Cardiac fibroblast (primary cell): Measurements from ENCODE around the gene C5orf47.
A peak's percentile ranks its signal among the peaks of the same experiment; 100 is the strongest.

Experiments
- DNase-seq, 2 donors: peaks; one replicate each; pipeline versions ENCODE4 v3.0.0 to v3.0.0-alpha.2; 2010; ENCODE audit warnings: low read depth in 2 of 2
- H3K4me3 ChIP-seq, 2 donors: replicated peaks in 1 of 2; 1 replicate in 1 of 2; 2 replicates in 1 of 2; pipeline ENCODE4 v1.5.1; 2011; ENCODE audit warnings: low read depth in 2 of 2, low read length in 2 of 2, mild to moderate bottlenecking in 2 of 2, moderate library complexity in 1 of 2
- CTCF ChIP-seq: IDR thresholded peaks from one replicate; pipeline ENCODE4 v1.5.1; 2011; ENCODE audit warnings: low read depth, mild to moderate bottlenecking, low read length, inconsistent platforms

C5orf47 gene

DNA sequence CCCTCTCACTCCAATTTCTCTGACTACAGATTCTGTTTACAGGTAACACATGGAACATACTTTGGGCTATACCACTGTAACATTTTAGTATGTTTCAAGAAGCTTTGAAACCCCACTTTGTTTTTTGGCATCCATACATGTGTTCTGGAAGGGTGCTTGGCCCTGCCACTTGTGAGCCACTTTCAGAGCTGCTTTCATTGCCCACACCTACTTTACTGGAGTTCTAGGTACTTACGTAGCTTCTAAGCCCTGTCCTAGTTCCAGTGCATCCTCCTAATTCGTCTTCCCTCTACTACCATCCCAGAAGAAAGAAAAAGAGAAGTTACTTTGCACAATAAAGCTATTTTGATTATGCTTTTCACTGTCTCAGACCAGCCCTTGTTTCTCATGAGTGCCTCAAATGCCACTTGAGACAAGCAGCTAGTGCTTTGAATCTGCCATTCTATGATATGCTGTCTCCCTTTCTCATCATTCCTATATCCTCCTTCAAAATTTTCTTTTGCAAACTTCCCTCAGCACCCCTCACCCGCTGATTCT lies 26.5 kb upstream of the C5orf47 start:
- H3K4me3 ChIP-seq: no peak overlapping the region
- no peak for DNase-seq
- no peak for TF ChIP-seq CTCF

- no peak overlapping the region for H3K4me3 ChIP-seq
- no peak for TF ChIP-seq CTCF
- peak; percentile 43 to 58 for DNase-seq
Observed at GRCh38 chr5:173963182-173963838, 25.7 kb upstream of the C5orf47 start.

- no peak for DNase-seq
- H3K4me3 ChIP-seq: no peak overlapping the region
- TF ChIP-seq CTCF: no peak
Observed at GRCh38 chr5:173963867-173964441, 25.0 kb upstream of the C5orf47 start.

- TF ChIP-seq CTCF: no peak
- H3K4me3 ChIP-seq: no peak overlapping the region
- no peak for DNase-seq
Observed at GRCh38 chr5:173964506-173964905, 24.5 kb upstream of the C5orf47 start.

GRCh38 chr5:173967241-173967640 lies 21.7 kb upstream of the C5orf47 start:
- no peak for TF ChIP-seq CTCF
- DNase-seq: no peak
- no peak overlapping the region for H3K4me3 ChIP-seq

DNA sequence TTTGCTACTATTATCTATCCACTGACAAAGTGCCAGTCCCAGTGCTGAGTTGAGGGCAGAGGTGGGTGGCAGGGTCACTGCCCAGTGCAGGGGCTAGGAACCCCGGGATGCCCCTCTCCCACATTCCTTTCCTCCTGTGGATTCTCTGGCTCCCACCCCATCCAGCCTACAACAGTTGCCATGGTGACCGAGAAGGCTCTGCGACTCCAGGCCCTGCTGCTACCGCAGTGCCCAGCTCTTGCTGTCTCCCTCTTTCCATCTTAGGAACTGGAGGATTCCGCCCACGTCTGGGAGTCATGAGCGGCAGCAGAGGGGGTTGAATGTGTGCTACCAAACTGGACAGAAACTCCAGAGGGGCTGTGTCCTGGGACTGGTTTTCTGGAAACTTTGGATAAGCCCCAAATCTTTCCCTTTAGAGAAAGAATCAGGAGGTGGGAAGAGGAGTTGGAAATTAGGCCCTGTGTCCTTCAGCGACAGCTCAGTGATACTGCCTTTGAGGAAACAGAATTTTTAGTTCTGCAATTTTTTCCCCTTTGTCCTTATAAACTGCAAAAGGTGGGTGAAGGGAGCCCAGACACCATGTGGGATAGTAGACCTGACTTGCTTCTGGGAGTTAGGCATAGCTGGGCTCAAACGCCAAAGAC lies 20.7 kb upstream of the C5orf47 start:
- DNase-seq: no peak
- H3K4me3 ChIP-seq: no peak overlapping the region

More for the DNA sequence above, 20.7 kb upstream of the C5orf47 start:
- TF ChIP-seq CTCF: no peak
